Islet of Langerhans (tissue), 1 donor: ENCODE data around the gene NOS3.
"Not testable (repeated sequence)": the region's sequence is repeated elsewhere in the genome, so short reads cannot be mapped to it uniquely, and the experiment has no call there.

Source experiments
- FAIRE-seq: peaks from one replicate; lab custom pipeline; 2011; peaks lifted over from hg19 to GRCh38; lab: Jason Lieb, UNC

Gene NOS3

DNA sequence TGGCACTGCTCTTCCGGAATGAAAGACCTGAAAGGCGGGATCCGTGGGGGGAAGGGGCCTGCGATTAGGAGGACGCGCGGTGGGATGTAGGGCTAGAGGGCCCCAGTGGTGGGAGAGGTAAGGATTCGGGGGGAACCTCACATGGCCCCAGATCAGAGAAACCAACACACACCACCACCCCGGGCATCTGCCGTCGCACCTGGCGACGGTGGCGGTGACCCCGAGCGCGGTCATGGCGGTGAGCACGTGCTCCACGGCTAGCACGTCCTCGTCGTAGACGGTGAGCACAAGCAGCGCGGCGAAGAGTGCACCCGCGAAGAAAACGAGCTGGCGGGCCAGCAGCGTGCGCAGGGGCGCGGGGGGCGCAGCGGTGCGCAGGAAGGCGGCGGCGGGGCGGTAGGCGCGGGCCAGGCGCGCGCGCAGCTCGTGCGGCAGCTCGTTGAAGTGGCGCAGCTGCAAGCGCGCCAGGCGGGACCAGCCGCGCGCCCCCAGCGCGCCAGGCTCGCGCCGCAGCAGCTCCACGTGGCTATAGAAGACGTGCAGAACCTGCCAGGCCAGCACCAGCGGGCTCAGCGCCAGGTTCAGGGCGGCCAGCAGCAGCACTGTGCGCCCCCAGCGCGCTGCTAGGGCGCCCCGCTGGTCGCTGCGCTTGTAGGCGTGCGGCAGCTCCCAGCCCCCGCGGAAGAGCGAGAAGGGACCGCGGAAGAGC, 27.8 kb downstream of the NOS3 start:
- no peak for FAIRE-seq

DNA sequence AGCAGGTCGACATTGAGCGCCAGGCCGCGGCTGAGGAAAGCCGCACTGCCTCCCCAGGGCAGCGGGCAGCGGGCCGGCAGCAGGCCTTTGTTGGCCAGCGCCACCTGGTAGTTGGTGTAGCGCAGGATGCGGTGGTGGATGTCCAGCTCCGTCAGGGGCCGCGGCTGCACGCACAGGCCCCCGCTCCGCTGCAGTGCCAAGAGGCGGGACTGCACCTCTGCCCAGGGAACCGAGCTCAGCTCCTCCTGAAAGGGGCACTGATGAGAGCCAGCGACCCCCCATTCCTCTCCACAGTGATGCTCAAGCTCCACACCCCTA, 28.3 kb downstream of the NOS3 start:
- no peak for FAIRE-seq

DNA sequence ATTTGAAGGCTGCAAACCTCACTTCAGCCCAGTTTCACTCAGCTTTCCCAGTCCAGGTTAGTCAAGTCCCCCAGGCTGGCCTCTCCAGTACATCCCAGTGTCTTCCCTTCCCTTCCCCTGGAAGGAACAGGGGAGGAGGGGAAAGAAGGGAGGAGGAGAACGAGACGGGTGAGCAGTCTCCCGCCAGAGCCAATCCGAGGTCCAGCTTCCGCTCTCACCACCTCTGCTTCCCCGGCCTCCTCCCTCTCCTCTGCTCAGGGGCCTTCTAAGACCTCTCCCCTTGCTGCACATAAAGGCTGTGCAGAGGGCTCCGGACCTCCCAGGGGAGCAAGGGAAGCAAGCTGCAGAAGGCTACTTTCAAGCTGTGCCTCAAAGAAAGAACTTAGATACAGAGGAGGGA, 29.4 kb downstream of the NOS3 start:
- no peak for FAIRE-seq

DNA sequence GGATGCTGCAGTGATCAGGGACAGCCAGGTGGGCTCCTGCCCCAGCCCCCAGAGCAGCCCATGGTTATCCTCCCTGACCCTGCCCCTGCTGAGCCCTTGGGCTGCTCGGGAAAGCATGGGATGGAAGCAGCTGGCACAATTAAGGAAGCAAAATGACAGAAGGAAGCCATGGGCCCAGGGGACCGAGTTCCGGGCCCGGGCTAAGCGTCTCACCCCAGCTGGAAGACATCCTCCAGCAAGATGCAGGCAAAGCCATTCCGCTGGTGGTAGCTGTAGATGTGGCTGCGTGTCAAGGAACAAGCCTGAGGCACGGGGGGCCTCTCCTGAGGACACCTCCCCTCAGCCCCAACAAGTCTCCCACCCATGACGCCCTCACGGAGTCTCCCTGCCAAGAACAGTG, 32.4 kb downstream of the NOS3 start:
- no peak for FAIRE-seq

DNA sequence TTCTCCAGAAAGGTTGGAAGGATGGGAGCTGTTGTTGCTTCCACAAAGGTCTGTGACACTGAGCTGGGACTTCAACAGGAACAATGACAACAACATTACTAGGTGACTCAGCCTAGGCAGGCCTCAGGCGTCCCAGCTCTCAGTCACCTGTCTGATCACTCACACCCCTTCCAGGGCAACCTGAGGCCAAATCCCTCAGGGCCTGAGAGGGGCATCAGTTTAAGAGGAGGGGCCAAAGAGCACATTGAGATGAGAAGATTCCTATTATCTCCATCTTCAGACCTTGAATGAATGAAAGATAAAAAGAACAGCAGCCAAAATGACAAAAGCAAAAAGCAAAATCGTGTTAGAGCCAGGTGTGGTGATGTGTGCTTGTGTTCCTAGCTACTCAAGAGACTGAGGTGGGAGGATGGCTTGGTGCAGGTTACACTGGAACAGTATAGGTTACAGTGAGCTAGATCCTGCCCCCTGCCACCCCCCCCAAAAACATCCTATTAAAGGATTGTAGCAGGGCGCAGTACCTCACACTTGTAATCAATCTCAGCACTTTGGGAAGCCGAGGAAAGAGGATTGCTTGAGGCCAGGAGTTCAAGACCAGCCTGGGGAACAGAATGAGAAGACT, 33.7 kb downstream of the NOS3 start, which contains the start of gene ATG9B:
TSS of gene ATG9B (minus strand) at position 60 of the 622 bp plus-strand sequence. CDS start 71 bp downstream, outside the sequence.
- FAIRE-seq: no peak

DNA sequence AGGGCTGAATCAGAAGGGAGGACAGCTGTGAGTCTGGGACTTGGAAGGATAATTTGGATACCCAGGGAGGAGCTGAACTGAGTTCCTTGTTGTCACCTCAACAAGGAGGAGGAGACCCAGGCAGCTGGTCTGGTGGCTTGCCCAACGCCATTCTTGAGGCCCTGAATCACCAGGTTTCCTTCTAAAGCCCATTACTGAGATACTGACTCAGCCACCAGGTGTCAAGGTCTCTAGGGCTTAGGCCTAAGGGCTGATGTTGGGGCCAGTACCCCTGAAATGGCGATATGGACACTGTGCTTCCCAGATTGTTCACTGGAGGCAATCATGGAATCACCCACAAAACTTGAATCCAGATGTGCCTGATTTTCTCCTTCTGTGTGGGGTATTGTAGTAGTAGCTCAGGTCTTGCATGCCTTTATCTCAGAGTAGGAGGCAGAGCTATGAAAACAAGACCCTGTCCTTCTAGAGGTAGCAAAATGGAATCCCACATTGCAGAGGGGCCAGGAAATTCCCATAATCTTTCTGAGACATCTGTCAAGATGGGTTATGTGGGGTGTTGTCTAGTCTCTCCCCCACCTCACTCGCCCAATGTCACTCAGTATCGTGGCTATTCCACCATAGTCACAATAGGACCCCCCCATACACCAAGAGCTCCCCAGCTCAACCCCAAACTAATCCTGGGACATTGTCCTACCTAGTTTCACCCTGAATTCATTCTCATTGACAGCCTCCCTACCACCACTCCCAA, 35.3 kb downstream of the NOS3 start:
- no peak for FAIRE-seq

DNA sequence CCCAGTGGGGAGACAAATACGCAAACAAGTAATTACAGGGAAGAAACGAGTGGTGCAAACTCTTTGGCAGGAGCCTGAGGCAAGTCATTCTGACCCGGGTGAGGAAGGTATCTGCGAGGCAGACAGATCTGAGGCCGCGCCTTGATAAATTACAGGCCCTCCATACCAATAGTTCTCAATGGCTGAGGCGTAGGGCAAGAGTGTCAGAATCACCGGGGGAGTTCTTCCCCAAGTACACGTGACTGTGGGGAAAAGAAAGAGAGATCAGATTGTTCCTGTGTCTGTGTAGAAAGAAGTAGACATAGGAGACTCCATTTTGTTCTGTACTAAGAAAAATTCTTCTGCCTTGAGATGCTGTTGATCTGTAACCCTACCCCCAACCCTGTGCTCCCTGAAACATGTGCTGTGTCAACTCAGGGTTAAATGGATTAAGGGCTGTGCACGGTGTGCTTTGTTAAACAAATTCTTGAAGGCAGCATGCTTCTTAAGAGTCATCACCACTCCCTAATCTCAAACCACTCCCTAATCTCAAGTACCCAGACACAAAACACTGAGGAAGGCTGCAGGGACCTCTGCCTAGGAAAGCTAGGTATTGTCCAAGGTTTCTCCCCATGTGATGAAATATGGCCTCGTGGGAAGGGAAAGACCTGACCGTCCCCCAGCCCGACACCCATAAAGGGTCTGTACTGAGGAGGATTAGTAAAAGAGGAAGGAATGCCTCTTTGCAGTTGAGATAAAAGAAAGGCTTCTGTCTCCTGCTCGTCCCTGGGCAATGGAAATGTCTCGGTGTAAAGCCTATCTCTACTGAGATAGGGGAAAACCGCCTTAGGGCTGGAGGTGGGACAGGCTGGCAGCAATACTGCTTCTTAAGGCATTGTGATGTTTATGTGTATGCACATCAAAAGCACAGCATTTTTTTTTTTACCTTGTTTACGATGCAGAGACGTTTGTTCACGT, 36.2 kb downstream of the NOS3 start:
- not testable (repeated sequence) for FAIRE-seq

DNA sequence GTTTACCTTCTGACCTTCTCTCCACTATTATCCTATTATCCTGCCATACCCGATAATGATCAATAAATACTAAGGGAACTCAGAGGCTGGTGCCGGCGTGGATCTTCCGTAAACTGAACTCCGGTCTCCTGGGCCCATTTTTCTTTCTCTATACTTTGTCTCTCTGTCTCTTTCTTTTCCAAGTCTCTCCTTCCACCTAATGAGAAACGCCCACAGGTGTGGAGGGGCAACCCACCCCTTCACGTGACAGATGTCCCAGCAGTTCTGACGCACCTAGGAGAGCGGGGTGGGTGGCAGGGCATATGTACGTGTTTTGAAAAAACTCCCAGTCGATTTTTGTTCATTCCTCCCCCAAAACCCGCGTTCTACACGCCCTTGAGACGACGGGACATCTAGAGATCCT, 36.9 kb downstream of the NOS3 start:
- FAIRE-seq: not testable (repeated sequence)

DNA sequence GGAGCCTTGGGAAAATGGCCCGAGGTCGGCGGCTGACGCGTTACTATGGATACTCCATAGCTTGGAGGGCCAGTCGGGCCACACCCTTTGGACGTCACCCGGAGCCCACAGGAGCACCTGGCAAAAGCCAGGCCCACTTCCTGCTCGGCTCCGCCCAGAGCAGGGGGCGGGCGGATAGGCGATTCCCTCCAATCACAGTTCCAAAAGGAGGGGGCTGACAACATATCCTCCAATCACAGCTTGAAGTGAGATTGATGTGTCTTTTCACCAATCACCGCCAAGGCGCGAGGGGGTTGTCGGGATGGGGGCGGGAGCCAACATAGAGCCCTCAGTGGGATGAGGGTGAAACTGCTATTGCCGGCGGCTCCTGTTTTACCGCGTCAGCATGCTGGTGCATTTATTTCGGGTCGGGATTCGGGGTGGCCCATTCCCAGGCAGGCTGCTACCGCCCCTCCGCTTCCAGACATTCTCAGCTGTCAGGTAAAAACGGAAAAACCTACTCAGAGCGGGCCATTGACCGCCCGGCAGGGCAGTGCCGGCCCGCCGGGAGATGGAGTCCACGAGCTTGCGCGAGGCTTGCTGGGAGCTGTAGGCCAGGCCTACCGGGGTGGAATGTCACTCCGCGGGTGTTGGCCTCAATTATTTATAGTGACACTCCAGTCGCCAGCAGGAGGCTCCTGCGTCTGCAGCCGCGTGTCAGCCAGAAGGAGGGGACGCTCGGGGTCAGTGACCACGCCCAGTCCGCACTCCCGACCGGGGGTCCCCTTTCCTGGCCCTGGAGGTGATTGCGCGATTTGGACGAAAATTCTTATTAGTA, 37.5 kb downstream of the NOS3 start, which contains the start of gene ABCB8:
TSS of gene ABCB8 (plus strand) at position 320 of the 817 bp plus-strand sequence. CDS start at position 386, 66 bp downstream.
- no peak for FAIRE-seq

DNA sequence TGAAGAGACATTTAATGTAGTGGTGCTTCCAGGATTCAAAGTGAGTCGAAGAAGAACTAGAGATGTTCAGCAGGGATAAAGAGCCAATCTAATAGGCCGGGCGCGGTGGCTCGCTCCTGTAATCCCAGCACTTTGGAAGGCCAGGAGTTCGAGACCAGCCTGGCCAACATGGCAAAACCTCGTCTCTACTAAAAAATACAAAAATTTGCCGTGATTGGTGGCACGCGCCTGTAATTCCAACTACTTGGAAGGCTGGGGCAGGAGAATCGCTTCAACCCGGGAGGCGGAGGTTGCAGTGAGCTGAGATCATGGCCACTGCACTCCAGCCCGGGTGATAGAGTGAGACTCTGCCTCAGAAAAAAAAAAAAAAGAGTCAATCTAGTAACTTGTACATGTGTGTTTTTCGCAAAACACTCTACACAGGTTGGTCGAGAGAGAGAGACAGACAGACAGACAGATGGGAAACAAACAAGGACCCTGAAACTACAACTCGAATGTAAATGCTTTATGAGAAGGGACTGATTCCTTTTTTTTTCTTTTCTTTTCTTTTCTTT, 38.2 kb downstream of the NOS3 start:
- FAIRE-seq: no peak

DNA sequence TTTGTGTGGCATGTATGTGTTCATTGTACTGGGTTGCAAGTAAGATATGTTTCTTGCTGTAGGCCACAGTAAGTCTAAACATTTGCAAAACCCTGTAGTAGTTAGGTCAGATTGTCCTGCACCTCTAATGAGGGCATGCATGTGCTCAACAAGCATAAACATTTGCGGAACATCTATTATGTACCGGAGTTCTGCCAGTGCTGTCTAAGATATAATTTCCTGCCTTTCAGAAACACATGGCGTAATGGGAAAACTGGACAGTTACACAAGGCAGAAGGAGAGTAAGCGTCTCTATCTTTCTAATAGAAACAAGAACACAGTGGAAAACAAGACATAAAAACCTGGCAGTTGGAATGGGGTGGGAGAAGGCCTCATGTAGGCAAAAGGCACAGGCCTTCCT, 40.2 kb downstream of the NOS3 start:
- no peak for FAIRE-seq

DNA sequence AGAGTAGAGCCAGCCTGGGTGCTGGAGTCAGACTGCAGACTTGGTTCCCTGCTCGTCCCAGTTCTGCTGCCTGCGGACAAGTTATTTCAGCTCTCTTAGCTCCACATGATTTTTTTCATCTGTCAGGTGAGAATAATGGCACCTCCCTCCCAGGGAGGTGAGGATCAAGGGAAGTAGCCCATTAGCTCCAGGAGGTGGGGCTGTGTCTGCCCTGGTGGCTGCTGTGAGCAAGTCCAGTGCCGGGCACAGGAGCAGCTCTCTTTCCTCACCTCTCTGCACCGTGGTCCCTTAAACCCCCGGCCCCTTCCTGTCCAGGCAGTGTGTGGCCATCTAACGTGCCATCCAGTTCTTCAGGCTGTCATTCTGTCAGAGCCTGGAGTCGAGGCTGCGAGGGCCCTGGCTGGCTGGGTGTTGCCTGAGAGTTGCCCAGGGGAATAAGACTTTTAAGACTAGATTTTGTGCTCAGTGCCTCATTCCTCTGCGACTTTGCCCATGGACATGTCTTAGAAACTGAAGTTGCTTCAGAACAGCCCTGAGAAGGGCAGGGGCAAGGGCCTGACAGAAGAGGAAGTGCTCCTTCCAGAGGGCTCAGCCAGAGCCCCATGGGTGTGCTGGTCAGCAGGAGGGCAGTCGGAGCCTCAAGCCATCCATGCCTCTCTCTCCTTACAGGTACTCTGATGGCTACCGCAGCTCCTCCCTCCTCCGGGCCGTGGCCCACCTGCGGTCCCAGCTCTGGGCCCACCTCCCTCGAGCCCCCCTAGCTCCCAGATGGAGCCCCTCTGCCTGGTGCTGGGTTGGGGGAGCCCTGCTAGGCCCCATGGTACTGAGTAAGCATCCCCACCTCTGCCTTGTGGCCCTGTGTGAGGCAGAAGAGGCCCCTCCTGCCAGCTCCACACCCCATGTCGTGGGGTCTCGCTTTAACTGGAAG, 42.4 kb downstream of the NOS3 start:
- no peak for FAIRE-seq

DNA sequence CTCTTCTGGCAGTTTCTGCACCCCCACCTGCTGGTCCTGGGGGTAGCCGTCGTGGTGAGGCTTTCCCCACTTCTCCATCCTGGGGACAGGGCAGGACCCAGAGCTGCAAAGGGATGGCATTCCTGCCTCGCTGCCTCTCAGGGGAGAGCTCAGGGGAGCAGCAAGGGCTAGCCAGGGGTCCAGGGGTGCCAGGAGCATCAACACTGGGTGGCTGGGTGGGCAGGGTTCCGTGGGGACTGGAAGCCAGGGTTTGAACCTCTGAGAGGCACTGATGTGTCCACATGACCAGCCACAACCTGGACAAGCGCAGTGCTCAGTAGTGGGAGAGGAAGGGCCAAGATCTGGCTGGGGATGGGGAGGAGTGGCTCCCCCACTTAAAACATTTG, 43.0 kb downstream of the NOS3 start:
- FAIRE-seq: no peak

DNA sequence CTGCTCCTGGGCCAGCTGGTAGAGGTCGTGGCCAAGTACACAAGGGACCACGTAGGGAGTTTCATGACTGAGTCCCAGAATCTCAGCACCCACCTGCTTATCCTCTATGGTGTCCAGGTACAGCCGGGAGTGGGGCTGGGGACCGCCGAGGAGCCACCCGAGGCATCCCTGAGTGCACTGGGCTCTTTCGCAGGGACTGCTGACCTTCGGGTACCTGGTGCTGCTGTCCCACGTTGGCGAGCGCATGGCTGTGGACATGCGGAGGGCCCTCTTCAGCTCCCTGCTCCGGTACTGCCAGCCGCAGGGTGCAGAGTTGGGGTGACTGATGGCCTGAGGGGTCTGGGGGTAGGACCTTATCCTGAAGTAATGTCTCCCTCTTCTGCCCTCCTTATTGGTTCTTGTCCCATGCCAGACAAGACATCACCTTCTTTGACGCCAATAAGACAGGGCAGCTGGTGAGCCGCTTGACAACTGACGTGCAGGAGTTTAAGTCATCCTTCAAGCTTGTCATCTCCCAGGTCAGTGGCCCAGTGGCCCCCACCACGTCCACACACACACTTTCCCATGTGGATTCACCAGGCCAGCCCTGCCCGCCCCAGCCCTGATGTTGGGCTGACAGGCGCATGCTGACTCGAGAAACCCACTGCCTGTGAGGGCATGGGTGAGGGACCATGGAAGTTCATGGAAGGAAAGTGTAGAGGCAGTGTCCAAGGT, 43.7 kb downstream of the NOS3 start:
- no peak for FAIRE-seq

DNA sequence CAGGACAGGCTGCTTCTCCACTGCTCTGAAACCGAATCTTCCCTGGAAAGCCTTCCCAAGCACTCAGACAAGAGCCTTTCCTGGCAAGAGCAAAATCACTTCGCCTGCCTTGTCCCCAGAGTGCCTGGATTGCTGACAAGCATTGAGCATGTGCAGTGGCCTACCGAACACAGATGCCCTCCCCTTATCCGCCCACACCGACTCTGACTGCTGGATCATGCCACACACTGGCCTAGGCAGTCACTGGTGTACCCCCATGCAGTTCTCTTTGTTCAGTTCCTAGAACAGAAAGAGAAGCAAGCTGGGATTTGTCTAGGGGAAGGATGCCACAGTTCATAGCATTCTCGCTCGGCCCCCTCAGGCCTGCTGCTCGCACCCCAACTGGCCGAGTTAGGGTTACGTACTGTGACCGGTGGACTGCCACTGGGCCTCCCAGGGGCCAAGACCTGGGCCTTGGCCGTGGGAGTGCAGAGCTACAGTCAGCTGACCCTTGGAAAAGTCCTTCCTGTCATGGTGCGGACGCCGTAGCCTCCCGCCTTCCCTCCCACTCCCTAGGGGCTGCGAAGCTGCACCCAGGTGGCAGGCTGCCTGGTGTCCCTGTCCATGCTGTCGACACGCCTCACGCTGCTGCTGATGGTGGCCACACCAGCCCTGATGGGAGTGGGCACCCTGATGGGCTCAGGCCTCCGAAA, 44.4 kb downstream of the NOS3 start:
- no peak for FAIRE-seq

DNA sequence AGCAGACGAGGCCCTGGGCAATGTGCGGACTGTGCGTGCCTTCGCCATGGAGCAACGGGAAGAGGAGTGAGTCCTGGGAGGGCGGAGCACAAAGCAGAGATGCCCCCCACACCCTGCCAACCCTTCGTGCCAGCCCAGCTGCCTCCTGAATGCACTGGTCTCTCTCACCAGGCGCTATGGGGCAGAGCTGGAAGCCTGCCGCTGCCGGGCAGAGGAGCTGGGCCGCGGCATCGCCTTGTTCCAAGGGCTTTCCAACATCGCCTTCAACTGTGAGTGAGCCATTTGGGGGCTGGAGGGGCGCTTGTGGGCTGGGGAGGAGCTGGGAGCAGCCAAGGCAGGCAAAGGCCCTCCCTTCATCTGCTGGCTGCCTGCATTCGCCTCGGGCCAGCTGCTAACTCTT, 45.1 kb downstream of the NOS3 start:
- no peak for FAIRE-seq

DNA sequence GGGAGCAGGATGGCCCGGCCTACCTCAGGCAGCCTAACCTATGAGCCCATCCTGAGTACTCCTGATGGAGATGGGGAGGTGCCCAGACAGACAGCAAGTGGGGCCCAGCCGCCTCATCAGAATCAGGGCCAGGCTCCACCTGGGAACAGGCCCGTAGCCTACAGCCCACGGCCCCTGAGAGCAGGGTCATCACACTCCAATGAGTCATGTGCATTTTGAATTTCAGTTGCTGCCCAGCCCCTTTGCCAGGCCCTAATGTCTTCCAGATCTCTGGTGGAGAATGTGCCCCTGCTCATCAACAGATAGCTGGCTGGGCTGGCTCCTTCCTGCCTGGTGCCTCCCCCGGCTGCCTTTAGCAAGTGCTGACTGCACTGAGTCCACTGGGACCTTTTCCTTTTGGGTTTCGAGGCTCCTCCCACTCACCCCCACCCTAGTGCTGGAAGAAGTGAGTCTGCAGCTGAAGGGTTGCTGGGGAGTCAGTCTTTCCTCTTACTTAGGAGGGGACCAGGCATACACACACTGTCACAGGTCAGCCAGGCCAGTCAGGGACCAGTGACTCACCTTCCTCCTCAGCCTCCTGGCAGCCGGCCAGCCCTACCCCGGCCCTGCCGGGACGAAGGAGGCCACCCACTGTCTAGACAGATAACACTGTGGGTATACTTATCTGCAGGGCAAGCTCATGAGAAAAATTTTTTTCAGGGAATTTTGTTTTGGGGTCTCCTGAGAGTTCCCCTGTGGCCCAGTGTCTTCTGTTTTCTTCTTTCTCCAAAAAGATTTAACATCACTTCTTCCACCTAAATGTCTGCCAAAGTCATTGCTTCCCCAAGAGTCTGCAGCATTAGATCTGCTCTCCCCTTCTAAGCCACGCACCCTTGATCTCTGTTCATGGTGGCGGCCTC, 48.4 kb downstream of the NOS3 start:
- no peak for FAIRE-seq
